Stomach (tissue), 4 donors: Measurements from ENCODE around the gene CRYAA.

ENCODE experiments used
- POLR2A ChIP-seq, 4 donors: fragments of 450-650 bp; IDR thresholded peaks; one replicate each; pipeline ENCODE4 v1.6.1; 2016; ENCODE audit warnings: antibody characterized with exemption in 4 of 4, control low read depth in 2 of 4, mild to moderate bottlenecking in 1 of 4, moderate library complexity in 1 of 4
- TF ChIP-seq, protein P1 (sequence below), 7 experiments: fragments of 450-650 bp in 4 of 7; fragments of 200-600 bp in 3 of 7; sonication (generic) in 3 of 7; IDR thresholded peaks; one replicate each; pipeline ENCODE4 v1.5.1; 2016 to 2019; ENCODE audit warnings: antibody characterized with exemption in 7 of 7, control low read depth in 2 of 7, mild to moderate bottlenecking in 1 of 7

GRCh38 chr21:43193651-43194302 lies 25.0 kb downstream of the CRYAA start:
- TF ChIP-seq, protein P1, sequence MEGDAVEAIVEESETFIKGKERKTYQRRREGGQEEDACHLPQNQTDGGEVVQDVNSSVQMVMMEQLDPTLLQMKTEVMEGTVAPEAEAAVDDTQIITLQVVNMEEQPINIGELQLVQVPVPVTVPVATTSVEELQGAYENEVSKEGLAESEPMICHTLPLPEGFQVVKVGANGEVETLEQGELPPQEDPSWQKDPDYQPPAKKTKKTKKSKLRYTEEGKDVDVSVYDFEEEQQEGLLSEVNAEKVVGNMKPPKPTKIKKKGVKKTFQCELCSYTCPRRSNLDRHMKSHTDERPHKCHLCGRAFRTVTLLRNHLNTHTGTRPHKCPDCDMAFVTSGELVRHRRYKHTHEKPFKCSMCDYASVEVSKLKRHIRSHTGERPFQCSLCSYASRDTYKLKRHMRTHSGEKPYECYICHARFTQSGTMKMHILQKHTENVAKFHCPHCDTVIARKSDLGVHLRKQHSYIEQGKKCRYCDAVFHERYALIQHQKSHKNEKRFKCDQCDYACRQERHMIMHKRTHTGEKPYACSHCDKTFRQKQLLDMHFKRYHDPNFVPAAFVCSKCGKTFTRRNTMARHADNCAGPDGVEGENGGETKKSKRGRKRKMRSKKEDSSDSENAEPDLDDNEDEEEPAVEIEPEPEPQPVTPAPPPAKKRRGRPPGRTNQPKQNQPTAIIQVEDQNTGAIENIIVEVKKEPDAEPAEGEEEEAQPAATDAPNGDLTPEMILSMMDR (IDR thresholded peaks at IDR 0.05): no peak
- no peak for TF ChIP-seq POLR2A (IDR thresholded peaks at IDR 0.05)
